ACC112 (cell line): ENCODE measurements around the gene FBXL14.
A peak's percentile ranks its signal among the peaks of the same experiment; 100 is the strongest.

Experiments used
- H2AFZ ChIP-seq: fragments of 200-600 bp; sonication (generic); one replicate; pipeline ENCODE4 v1.6.0; 2017; ENCODE audit warnings: antibody characterized with exemption, low read length; ENCODE audit not compliant: unreplicated experiment
- H3K27ac ChIP-seq: fragments of 200-600 bp; sonication (generic); 2 replicates; pipeline ENCODE4 v1.5.1; 2014; ENCODE audit warnings: low read depth, mild to moderate bottlenecking, antibody characterized with exemption, low read length, moderate library complexity
- H3K27me3 ChIP-seq: fragments of 200-600 bp; sonication (generic); 2 replicates; pipeline ENCODE4 v1.6.1; 2014; ENCODE audit warnings: mild to moderate bottlenecking, antibody characterized with exemption, low read length, moderate library complexity, mixed read lengths; ENCODE audit not compliant: insufficient read depth
- H3K36me3 ChIP-seq: fragments of 200-600 bp; sonication (generic); 2 replicates; pipeline ENCODE4 v1.6.1; 2016; ENCODE audit warnings: mild to moderate bottlenecking, antibody characterized with exemption, low read length, moderate library complexity, mixed read lengths; ENCODE audit not compliant: insufficient read depth
- H3K4me1 ChIP-seq: fragments of 200-600 bp; sonication (generic); one replicate; pipeline ENCODE4 v1.6.1; 2016; ENCODE audit warnings: low read length, mixed read lengths; ENCODE audit not compliant: insufficient read depth, unreplicated experiment, control insufficient read depth
- H3K4me3 ChIP-seq: fragments of 200-600 bp; sonication (generic); 2 replicates; pipeline ENCODE4 v1.5.1; 2014; ENCODE audit warnings: mild to moderate bottlenecking, low read depth, low read length
- H3K79me2 ChIP-seq: fragments of 200-600 bp; sonication (generic); one replicate; pipeline ENCODE4 v1.6.0; 2016; ENCODE audit warnings: low read length; ENCODE audit not compliant: control insufficient read depth, unreplicated experiment, insufficient read depth

The FBXL14 gene

DNA sequence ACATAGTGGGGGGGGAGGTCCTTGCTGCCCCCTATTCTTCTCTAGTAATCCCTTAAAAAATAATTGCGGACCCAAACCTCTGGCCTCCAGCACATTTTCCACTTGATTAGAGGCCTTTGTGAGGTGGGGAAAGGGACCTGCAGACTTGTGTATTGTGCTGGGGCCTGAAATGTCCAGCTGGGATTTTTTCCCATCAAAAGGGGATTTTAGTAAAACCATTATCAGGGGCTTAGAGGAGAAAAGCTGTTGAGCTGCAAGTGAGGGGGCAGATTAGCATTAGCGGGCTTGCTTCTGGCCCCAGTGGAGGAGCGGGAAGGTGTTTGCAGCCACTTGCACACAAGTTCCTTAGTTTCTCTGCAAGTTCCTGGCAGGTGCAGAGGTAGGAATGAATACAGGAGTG, 13.9 kb downstream of the FBXL14 start:
- Histone ChIP-seq H3K4me1 (peaks cover 24% of the 10 kb centered on the region), H3K4me3 (no peak overlapping the region), H3K27me3 (no peaks in the 10 kb centered on the region), H2AFZ (no peak overlapping the region), H3K27ac (no peak overlapping the region), H3K36me3 (no peaks in the 10 kb centered on the region), H3K79me2 (peaks cover 2% of the 10 kb centered on the region)

DNA sequence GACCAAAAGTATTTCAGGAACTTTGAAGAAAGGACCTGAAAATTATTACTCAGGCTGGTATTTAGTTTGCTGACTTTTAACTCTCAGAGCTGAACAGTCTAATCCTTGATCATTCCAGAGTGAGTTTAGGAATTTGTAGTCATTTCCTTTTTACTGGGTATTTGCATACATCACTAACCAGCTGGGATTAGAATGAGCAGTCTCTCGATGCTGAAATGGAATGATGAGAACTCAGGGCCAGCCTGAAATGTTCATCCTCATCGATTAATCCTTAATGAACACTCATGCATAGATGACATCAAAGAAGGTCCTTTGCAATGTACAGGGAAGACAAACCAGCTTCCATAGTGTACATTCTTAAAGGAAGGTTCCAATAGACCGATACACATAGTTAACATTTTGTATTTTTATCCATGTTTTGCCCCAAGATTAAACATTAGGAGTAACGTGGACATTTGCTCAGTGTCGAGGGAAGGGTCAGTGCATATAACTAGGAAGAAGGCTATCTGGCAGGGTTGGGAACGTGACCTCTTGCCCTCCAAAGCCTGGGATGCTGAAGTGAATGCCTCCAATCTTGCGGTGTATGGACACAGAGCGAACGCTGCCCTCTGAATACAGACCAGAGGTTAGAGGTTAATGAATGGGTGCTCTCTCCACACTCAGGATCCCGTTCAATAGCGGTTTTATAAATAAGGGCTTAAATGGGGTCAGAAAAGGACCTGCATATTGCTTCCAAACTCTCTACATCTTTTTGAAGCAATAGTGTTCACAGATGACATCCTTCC, 14.5 kb downstream of the FBXL14 start:
- no peak overlapping the region for H3K27ac ChIP-seq
- peaks cover 29% of the 10 kb centered on the region for H3K4me1 ChIP-seq
- H3K36me3 ChIP-seq = no peaks in the 10 kb centered on the region
- peaks cover 2% of the 10 kb centered on the region for H3K79me2 ChIP-seq
- H3K4me3 ChIP-seq = no peak overlapping the region
- no peaks in the 10 kb centered on the region for H3K27me3 ChIP-seq
- H2AFZ ChIP-seq = no peak overlapping the region

DNA sequence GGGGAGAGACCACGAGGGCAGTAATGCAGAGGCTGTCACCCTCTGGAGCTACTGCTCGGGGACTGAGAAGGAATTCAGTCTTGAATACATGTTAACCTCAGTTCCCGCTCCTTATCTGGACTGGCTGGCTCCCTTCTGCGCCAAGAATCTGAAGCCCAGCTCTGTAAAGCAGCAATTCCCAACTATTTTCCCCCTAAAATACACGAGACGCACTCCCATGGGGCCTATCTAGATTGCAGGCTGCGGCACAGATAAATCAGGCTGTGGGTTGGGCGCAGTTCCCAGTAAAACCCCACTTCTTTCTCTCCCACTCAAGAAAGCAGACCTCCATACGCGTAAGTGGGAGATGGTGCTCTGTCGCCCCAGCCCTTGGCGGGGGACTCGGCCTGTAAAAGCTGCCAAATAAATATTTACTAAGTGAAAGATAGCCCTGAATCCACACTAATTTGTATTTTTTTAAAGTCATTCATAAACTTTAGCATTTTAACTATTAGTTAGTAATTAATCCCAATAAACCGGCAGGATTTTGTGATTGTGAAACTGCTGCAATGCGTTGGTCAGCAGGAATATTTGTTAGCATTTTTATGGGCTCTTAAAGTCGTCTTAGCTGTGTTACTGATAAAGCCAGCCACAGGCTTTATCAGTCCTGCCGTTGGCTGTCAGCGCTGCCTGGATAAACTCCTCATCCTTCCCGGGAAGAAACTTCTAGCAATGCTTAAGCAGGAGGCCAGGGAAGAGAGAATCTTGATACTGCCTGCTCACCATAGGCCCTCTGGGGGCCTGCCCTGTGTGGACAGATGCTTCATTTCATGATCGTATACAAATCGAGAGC, 17.8 kb downstream of the FBXL14 start:
- peak overlapping the region; percentile 34 for H3K27ac ChIP-seq
- H3K36me3 ChIP-seq = no peaks in the 10 kb centered on the region
- peaks cover 2% of the 10 kb centered on the region for H3K79me2 ChIP-seq
- H3K4me1 ChIP-seq = peaks cover 26% of the 10 kb centered on the region
- peak overlapping the region; percentile 74 for H3K4me3 ChIP-seq
- H3K27me3 ChIP-seq = no peaks in the 10 kb centered on the region
- H2AFZ ChIP-seq = peak overlapping the region; percentile 87

DNA sequence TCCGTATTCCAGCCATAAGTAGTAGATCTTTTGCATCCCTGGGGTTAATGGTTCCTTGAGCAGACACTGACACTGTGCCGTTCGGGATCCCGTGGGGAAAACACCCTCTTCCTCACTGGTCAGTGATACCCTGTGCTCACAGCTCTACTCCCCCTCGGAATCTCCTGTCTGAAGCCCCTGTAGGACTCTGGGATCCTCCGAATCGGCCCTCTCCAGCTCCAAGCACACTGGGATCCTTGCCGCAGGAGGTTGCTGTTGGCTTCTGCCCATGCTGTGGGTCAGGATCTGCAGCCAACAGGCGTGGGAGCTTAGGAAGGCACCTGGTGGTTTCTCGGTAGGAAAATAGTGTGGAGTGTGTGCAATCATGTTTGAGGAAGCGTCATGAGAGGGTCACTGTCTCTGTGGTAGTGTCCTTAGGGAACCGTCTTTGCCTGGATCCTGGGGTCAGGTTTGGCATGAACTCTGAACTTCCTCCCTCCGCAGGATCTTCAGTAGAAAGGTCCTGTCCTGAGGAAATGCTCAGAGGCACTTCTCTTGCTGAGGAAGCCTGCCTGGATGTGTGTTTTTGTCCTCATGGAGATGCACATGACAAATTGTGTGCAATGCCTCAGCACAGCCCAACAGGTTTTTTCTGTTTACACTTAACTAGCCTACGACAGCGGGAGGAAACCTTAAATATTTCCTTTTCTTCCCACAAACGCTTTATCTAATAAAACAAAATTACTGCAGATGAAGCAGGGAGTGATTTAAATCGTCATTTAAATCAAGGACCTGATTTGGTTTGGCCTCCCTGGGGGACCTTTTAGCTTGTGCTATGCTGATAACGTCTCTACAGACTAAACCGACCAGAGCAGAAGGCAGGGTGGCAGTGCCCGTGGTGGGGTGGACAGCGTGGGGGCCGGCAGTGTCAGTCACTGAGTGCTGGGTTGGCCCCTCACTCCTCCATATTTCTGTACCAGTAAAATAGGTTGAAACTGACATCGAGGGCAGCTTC, 18.7 kb downstream of the FBXL14 start:
- H3K4me3 ChIP-seq = peak overlapping the region; percentile 74
- H3K27ac ChIP-seq = peak overlapping the region; percentile 34

DNA sequence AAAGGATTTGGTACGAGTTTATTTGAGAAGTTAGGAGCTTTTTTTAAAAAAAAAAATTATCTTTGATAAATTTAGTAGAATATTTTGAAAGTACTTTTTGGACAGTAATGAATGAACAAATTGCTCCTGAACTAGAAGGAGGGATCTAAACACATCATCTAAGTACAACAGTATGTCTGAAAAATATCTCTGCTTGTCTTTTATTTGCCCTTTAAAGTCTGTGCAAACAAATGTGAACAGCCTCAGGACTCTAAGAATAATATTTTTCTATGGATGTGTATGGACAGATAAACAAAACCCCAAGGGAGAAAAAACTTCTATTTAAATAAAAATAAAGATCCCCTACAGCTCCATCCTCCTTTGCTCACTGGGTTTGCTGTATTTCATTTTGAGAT, 19.5 kb downstream of the FBXL14 start:
- Histone ChIP-seq H3K4me1 (peaks cover 26% of the 10 kb centered on the region), H3K4me3 (peak overlapping the region; percentile 74), H2AFZ (peak overlapping the region; percentile 78), H3K27me3 (no peaks in the 10 kb centered on the region), H3K27ac (no peak overlapping the region), H3K79me2 (peaks cover 2% of the 10 kb centered on the region), H3K36me3 (no peaks in the 10 kb centered on the region)

More for the DNA sequence above, 18.7 kb downstream of the FBXL14 start:
- Histone ChIP-seq H3K4me1 (peaks cover 26% of the 10 kb centered on the region), H3K27me3 (no peaks in the 10 kb centered on the region), H2AFZ (peak overlapping the region; percentile 87), H3K79me2 (peaks cover 2% of the 10 kb centered on the region), H3K36me3 (no peaks in the 10 kb centered on the region)

DNA sequence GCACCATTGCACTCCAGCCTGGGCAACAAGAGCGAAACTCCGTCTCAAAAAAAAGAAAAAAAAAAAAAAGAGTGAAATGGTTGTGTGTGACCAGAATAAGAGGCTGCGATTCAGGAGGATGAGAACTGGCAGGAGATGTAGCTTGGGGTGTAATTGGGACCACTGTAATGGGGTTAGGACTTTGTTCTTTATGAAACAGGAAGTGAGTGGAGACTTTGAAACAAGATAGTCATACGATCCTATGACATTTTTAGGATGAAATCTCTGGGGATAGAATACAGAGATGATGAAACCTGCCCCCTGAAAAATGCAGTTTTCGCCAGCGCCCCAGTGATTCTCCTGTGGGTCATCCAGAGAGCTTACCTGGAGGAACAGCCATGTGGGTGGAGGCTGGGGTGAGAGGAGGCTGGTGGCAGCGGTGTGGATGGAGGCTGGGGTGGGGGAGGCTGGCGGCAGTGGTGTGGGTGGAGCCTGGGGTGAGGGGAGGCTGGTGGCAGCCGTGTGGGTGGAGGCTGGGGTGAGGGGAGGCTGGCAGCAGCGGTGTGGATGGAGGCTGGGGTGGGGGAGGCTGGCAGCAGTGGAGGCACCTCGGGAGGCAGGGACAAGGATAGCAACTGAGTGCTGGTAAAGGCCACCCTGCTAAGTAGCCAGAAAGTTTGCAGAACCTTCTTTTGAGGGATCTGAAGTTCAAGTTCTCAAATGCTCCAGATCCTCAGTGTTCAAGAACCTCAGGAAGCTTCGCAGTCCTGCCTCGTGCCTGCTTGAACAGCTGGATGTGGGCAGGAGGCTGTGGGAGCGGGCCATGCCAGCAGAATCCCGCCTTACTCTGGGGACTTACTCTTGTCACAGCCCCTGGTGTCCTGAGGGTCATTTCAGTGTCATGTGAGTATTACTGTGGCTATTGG, 20.2 kb downstream of the FBXL14 start:
- Histone ChIP-seq H3K79me2 (peaks cover 2% of the 10 kb centered on the region), H3K27ac (no peak overlapping the region), H3K27me3 (no peaks in the 10 kb centered on the region), H3K4me3 (0 out of 2 replicates have a peak overlapping the region, but pooled peaks have one; percentile 34), H2AFZ (no peak overlapping the region), H3K36me3 (no peaks in the 10 kb centered on the region), H3K4me1 (peaks cover 26% of the 10 kb centered on the region)

DNA sequence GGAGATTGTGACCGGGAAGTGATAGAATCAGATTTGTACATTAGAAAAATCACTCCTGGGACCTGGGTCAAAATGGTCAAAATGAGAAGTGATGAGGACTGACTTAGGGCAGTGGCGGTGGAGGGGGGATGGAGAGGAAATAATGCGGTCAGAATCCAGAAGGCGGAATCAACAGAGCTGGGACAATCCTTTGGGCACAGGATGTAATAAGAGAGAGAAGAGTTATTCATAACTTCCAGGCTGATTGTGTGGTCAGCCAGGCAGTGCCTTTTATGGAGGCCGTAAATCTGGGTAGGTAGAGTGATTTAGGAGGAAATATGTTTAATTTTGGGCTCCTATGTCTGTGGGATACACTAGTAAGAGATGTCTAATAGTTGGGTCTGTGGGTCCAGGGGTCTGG, 21.6 kb downstream of the FBXL14 start:
- H3K4me3 ChIP-seq = no peak overlapping the region
- H3K36me3 ChIP-seq = no peaks in the 10 kb centered on the region
- H2AFZ ChIP-seq = no peak overlapping the region
- H3K4me1 ChIP-seq = peaks cover 26% of the 10 kb centered on the region
- H3K27ac ChIP-seq = no peak overlapping the region
- no peaks in the 10 kb centered on the region for H3K79me2 ChIP-seq
- no peaks in the 10 kb centered on the region for H3K27me3 ChIP-seq

DNA sequence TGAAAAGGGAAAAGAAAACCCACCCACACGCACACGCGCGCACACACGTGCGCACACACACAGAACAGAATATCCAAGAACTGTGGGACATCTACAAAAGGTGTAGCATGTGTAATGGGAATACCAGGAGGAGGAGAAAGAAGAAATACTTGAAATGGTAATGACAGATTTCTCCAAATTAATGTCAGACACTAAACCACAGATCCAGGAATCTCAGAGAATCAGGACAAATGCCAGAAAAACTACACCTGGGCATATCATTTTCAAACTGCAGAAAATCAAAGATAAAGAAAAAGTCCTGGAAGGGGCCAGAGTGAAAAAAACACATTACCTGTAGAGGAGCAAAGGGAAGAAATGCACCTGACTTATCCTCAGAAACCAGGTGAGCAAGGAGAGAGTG, 26.5 kb downstream of the FBXL14 start:
- H3K4me3 ChIP-seq = no peak overlapping the region
- no peaks in the 10 kb centered on the region for H3K79me2 ChIP-seq
- H3K36me3 ChIP-seq = no peaks in the 10 kb centered on the region
- H3K27me3 ChIP-seq = no peaks in the 10 kb centered on the region
- H2AFZ ChIP-seq = no peak overlapping the region
- H3K4me1 ChIP-seq = no peaks in the 10 kb centered on the region
- no peak overlapping the region for H3K27ac ChIP-seq

DNA sequence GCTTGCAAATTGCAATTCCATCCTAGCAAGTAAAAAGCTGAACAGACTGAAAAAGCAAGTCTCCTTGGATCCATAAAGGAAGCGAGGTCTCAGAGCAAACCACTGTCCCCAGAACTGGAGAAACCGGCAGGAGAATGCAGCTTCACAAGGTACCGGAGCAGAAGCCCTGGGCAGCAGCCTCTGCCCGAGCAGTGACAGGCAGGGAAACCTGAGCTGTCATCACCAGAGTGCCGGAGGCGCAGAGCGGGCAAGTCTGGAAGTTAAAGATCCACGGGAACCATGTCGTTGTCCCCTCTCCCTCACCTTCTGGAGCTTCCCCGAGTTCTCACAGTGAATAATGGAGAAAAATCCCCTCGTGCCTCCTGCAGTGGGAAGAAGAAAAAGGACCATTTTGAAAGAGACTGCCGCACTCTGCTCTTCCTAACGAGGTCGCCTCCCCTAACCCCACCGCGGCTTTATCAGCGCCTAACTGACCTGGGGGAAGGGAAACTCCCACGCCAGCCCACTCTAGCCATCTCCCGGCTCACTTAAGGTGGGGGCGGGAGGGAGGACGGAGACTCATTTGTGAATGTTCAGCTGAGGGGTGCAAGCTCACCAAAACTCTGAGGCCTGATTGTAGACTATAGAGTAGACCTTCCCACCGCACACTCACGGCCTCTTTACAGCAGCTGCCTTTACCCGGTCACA, 27.8 kb downstream of the FBXL14 start:
- H3K27ac ChIP-seq = no peak overlapping the region
- no peaks in the 10 kb centered on the region for H3K27me3 ChIP-seq
- H2AFZ ChIP-seq = no peak overlapping the region
- no peaks in the 10 kb centered on the region for H3K4me1 ChIP-seq
- H3K79me2 ChIP-seq = no peaks in the 10 kb centered on the region
- H3K4me3 ChIP-seq = no peak overlapping the region
- H3K36me3 ChIP-seq = no peaks in the 10 kb centered on the region
